B cell (primary cell): ENCODE results near the gene ADD3. TPM values are rescaled to one million over a fixed set of nuclear protein-coding genes. Genes with fewer than 3 reads are reported as not detected.

ENCODE experiments used
- ATAC-seq: fragments of 200-7000 bp; cut with Tn5 transposase; one replicate; pipeline ENCODE4 v1.10.0; 2021; ENCODE audit warnings: low read depth, mild to moderate bottlenecking, moderate number of reproducible peaks, moderate library complexity
- CTCF ChIA-PET: fragments of 350-600 bp; sonication (Branson Sonifier 250); formaldehyde crosslinking; loops from one replicate; lab custom pipeline; 2021; ENCODE audit warnings: antibody characterized with exemption, inconsistent platforms; lab: Charles Lee
- POLR2A ChIA-PET: fragments of 350-600 bp; sonication (Branson Sonifier 250); formaldehyde crosslinking; loops from one replicate; lab custom pipeline; 2021; ENCODE audit warnings: antibody characterized with exemption; lab: Charles Lee
- DNase-seq: peaks from one replicate; pipeline ENCODE4 v3.0.0; 2013
- H2AFZ ChIP-seq: 2 replicates; pipeline ENCODE4 v1.6.1; 2012; ENCODE audit warnings: mild to moderate bottlenecking, low read depth, low read length; ENCODE audit not compliant: insufficient read depth, poor library complexity, severe bottlenecking
- H3K27ac ChIP-seq, 2 donors: 1 replicate in 1 of 2; 2 replicates in 1 of 2; pipeline ENCODE4 v1.5.1; 2012 to 2013; ENCODE audit warnings: low read length in 2 of 2, mild to moderate bottlenecking in 2 of 2, moderate library complexity in 1 of 2
- H3K27me3 ChIP-seq, 4 experiments: fragments of 200-600 bp in 1 of 4; sonication (generic) in 1 of 4; replicated peaks in 1 of 4; 1 replicate in 2 of 4; 2 replicates in 2 of 4; pipeline versions ENCODE4 v1.6.1 to v1.7.0; 2013 to 2016; ENCODE audit warnings: low read length in 3 of 4, mild to moderate bottlenecking in 2 of 4, mixed read lengths in 1 of 4, moderate library complexity in 1 of 4; ENCODE audit not compliant: insufficient read depth in 4 of 4, control insufficient read depth in 3 of 4; ENCODE audit errors: control extremely low read depth in 1 of 4
- H3K36me3 ChIP-seq, 2 experiments: replicated peaks in 1 of 2; 1 replicate in 1 of 2; 2 replicates in 1 of 2; pipeline versions ENCODE4 v1.6.1 to v1.7.1; 2013; ENCODE audit warnings: low read length in 1 of 2; ENCODE audit not compliant: insufficient read depth in 2 of 2, control insufficient read depth in 1 of 2; ENCODE audit errors: control extremely low read depth in 1 of 2, extremely low read depth in 1 of 2
- H3K4me1 ChIP-seq, 2 donors: fragments of 200-600 bp in 1 of 2; sonication (generic) in 1 of 2; 1 replicate in 1 of 2; 2 replicates in 1 of 2; pipeline versions ENCODE4 v1.5.1 to v1.6.1; 2013 to 2017; ENCODE audit warnings: low read length in 2 of 2; ENCODE audit not compliant: control insufficient read depth in 2 of 2, insufficient read depth in 2 of 2
- H3K4me2 ChIP-seq: replicated peaks from 2 replicates; pipeline ENCODE3; 2012; ENCODE audit warnings: mild to moderate bottlenecking, low read depth, low read length; ENCODE audit not compliant: poor library complexity, severe bottlenecking
- H3K4me3 ChIP-seq, 5 experiments: fragments of 200-600 bp in 1 of 5; sonication (generic) in 1 of 5; 1 replicate in 3 of 5; 2 replicates in 2 of 5; pipeline versions ENCODE4 v1.5.1 to v1.7.0; 2011 to 2016; ENCODE audit warnings: low read length in 4 of 5, mild to moderate bottlenecking in 4 of 5, low read depth in 2 of 5, control low read depth in 1 of 5, moderate library complexity in 1 of 5; ENCODE audit not compliant: insufficient read depth in 1 of 5; ENCODE audit errors: control extremely low read depth in 1 of 5, extremely low read depth in 1 of 5
- H3K79me2 ChIP-seq: fragments of 200-600 bp; sonication (generic); one replicate; pipeline ENCODE4 v1.6.0; 2016; ENCODE audit warnings: low read length; ENCODE audit not compliant: control insufficient read depth, insufficient read depth
- H3K9ac ChIP-seq: fragments of 200-600 bp; sonication (generic); 2 replicates; pipeline ENCODE4 v1.6.1; 2017; ENCODE audit warnings: mild to moderate bottlenecking, low read length, moderate library complexity
- H3K9me3 ChIP-seq, 3 donors: one replicate each; pipeline versions ENCODE4 v1.6.1 to v1.7.1; 2013; ENCODE audit warnings: low read length in 2 of 3; ENCODE audit not compliant: control insufficient read depth in 2 of 3, insufficient read depth in 1 of 3; ENCODE audit errors: control extremely low read depth in 1 of 3
- H4K20me1 ChIP-seq: 2 replicates; pipeline ENCODE4 v1.6.0; 2012; ENCODE audit warnings: mild to moderate bottlenecking, low read length; ENCODE audit not compliant: insufficient read depth, control insufficient read depth, poor library complexity, severe bottlenecking
- H3K27ac Mint-ChIP-seq: one replicate; pipeline ENCODE4 v1.8.0; 2021; ENCODE audit warnings: mixed read lengths
- H3K27me3 Mint-ChIP-seq: one replicate; pipeline ENCODE4 v1.8.0; 2021; ENCODE audit warnings: mixed read lengths
- H3K4me1 Mint-ChIP-seq: one replicate; pipeline ENCODE4 v1.8.0; 2021; ENCODE audit warnings: mixed read lengths
- H3K4me3 Mint-ChIP-seq: one replicate; pipeline ENCODE4 v1.8.0; 2021; ENCODE audit warnings: mixed read lengths
- H3K9me3 Mint-ChIP-seq: one replicate; pipeline ENCODE4 v1.8.0; 2022; ENCODE audit warnings: mixed read lengths; ENCODE audit not compliant: insufficient read depth
- CTCF ChIP-seq: fragments of 200-600 bp; IDR thresholded peaks from one replicate; pipeline ENCODE4 v1.8.0; 2022; ENCODE audit warnings: antibody characterized with exemption, mild to moderate bottlenecking
- EZH2 ChIP-seq: IDR thresholded peaks from 2 replicates; pipeline ENCODE4 v1.6.1; 2012; ENCODE audit warnings: borderline replicate concordance, low read depth, mild to moderate bottlenecking, moderate library complexity, low read length; ENCODE audit not compliant: insufficient read depth, poor library complexity, severe bottlenecking
- WGBS: methylation state at CpG from one replicate; pipeline ENCODE4 v1.1.5; 2013; ENCODE audit warnings: missing lambda C conversion rate; ENCODE audit not compliant: insufficient coverage; 5-methylcytosine and 5-hydroxymethylcytosine counted together
- intact Hi-C: fragments of 100-400 bp; cut with micrococcal nuclease; formaldehyde crosslinking; loops from one replicate; pipeline ENCODE4 v1.10.0; 2022
- polyA plus RNA-seq: library from polyadenylated mRNA; depleted of rRNA; stranded (reverse); fragments of >200 nt; gene quantifications from 2 replicates; pipeline ENCODE4 v1.2.3, GENCODE V29; 2012
- total RNA-seq, 2 donors: library from RNA; stranded (reverse); fragments of 120-200 nt in 1 of 2; gene quantifications; 1 replicate in 1 of 2; 2 replicates in 1 of 2; pipeline versions ENCODE4 v1.2.3 to v1.2.4, GENCODE V29; 2013 to 2022

ADD3 gene
- total and polyA plus RNA-seq, 2 donors (not counting 1 experiment from before 2014, with no cell fraction given): 156 to 185 TPM

GRCh38 chr10:110058212-110058611 lies 50.4 kb downstream of the ADD3 start:
- ATAC-seq: peak; percentile 33
- H3K9me3 Mint-ChIP-seq: no peaks in the 10 kb centered on the region
- no peaks in the 10 kb centered on the region for H4K20me1 ChIP-seq
- peak overlapping the region; percentile 12 to 56 (median 39) for H3K4me3 ChIP-seq
- peaks cover 43 to 50% of the 10 kb centered on the region in 2 donors for H3K4me1 ChIP-seq
- WGBS: 0% methylated on average over 2 of the region's 5 CpGs
- H2AFZ ChIP-seq: peak overlapping the region; percentile 73
- peak overlapping the region; percentile 79 for H3K4me3 Mint-ChIP-seq
- peak overlapping the region; percentile 53 to 85 for H3K27ac ChIP-seq
- no peaks in the 10 kb centered on the region for H3K9me3 ChIP-seq
- TF ChIP-seq EZH2 (no peak), CTCF (no peak)
- no peaks in the 10 kb centered on the region for H3K36me3 ChIP-seq
- peak overlapping the region; percentile 78 for H3K27ac Mint-ChIP-seq
- DNase-seq: peak; percentile 28
- ChIA-PET CTCF (interaction anchor here (0.6 to 1.5 kb wide), 7 partner anchors 9 to 174 kb away, joined by 3 to 7 read pairs (median 3); no protein-coding TSS in a partner anchor), POLR2A (interaction anchor here (1.0 to 1.3 kb wide), 4 partner anchors 11 to 28 kb away, joined by 3 to 4 read pairs (median 3); no protein-coding TSS in a partner anchor)
- H3K27me3 Mint-ChIP-seq: no peaks in the 10 kb centered on the region
- H3K4me1 Mint-ChIP-seq: peaks cover 67% of the 10 kb centered on the region
- H3K4me2 ChIP-seq: peak overlapping the region; percentile 69
- intact Hi-C loops: no loop called here
- H3K9ac ChIP-seq: peak overlapping the region; percentile 60
- H3K79me2 ChIP-seq: peaks cover 81% of the 10 kb centered on the region
- no peaks in the 10 kb centered on the region for H3K27me3 ChIP-seq

- H4K20me1 ChIP-seq: no peaks in the 10 kb centered on the region
- CTCF ChIA-PET: interaction anchor here (1.1 to 1.5 kb wide), 3 partner anchors 9 to 63 kb away, joined by 3 to 8 read pairs (median 6); no protein-coding TSS in a partner anchor
- no peaks in the 10 kb centered on the region for H3K27me3 ChIP-seq
- H3K9ac ChIP-seq: peak overlapping the region; percentile 15
- H3K4me3 Mint-ChIP-seq: peak overlapping the region; percentile 68
- H3K9me3 ChIP-seq: no peaks in the 10 kb centered on the region
- peaks cover 46 to 59% of the 10 kb centered on the region in 2 donors for H3K4me1 ChIP-seq
- no peaks in the 10 kb centered on the region for H3K9me3 Mint-ChIP-seq
- ATAC-seq (peak; percentile 49), DNase-seq (peak; percentile 34)
- H3K27ac Mint-ChIP-seq: peak overlapping the region; percentile 70
- H3K4me3 ChIP-seq: peak overlapping the region in 1 of 5 experiments; percentile 23
- intact Hi-C loops: loop anchor here (1.0 to 2.0 kb wide), 2 partner anchors 8 to 17 kb away; no protein-coding TSS in a partner anchor
- peak overlapping the region; percentile 20 to 85 for H3K27ac ChIP-seq
- no peaks in the 10 kb centered on the region for H3K27me3 Mint-ChIP-seq
- H2AFZ ChIP-seq: peak overlapping the region; percentile 30
- peak overlapping the region; percentile 53 for H3K4me2 ChIP-seq
- WGBS: 16% methylated on average over 2 of the region's 4 CpGs
- TF ChIP-seq CTCF (no peak), EZH2 (no peak)
- H3K79me2 ChIP-seq: peaks cover 85% of the 10 kb centered on the region
- H3K36me3 ChIP-seq: no peaks in the 10 kb centered on the region
- POLR2A ChIA-PET: interaction anchor here (1.2 kb wide), 1 partner anchor 10 kb away, joined by 4 read pairs; no protein-coding TSS in a partner anchor
- H3K4me1 Mint-ChIP-seq: peaks cover 74% of the 10 kb centered on the region
Observed at GRCh38 chr10:110059925-110060324, 52.1 kb downstream of the ADD3 start.
